ENCODE data around the gene MRI1.

Gene MRI1

GRCh38 chr19:13796301-13797057, 32.2 kb downstream of the MRI1 start:
- no peak overlapping the region for H3K14ac ChIP-seq (ENCODE audit: low read length in 2 of 2)
- H3K4me3 ChIP-seq (ENCODE audit: insufficient read depth in 1 of 2, low read depth in 1 of 2, low read length in 2 of 2): peak overlapping the region; percentile 87 to 90
- WGBS: 16% methylated on average over 10 of the region's 12 CpGs
- peaks cover 18% of the 10 kb centered on the region for H3K79me1 ChIP-seq (replicated peaks; ENCODE audit: low read length, poor library complexity, severe bottlenecking)
- H4K8ac ChIP-seq (ENCODE audit: low read length): peak overlapping the region; percentile 54
- H3K27me3 ChIP-seq (ENCODE audit: control insufficient read depth in 1 of 2, insufficient read depth in 1 of 2, low read length in 2 of 2): no peaks in the 10 kb centered on the region
- DNase-seq: peak; percentile 97
- peak overlapping the region; percentile 89 for H3K4me2 ChIP-seq (ENCODE audit: low read length, poor library complexity, severe bottlenecking)
- H3K23ac ChIP-seq (ENCODE audit: low read length in 2 of 2): peak overlapping the region in 1 of 2 experiments; percentile 53
- H3K18ac ChIP-seq (ENCODE audit: low read depth in 1 of 2, low read length in 2 of 2): peak overlapping the region in 1 of 2 experiments; percentile 11
- H3K4ac ChIP-seq (ENCODE audit: low read depth in 1 of 2, low read length in 2 of 2): peak overlapping the region; percentile 30 to 81
- H4K91ac ChIP-seq (ENCODE audit: low read length): no peak overlapping the region
- peak overlapping the region; percentile 91 for H3K9ac ChIP-seq (ENCODE audit: low read length)
- H2BK120ac ChIP-seq (ENCODE audit: low read depth, low read length): peak overlapping the region; percentile 73
- H2BK15ac ChIP-seq (ENCODE audit: low read depth, poor library complexity, severe bottlenecking): no peak overlapping the region
- H2BK5ac ChIP-seq (ENCODE audit: low read depth, low read length, poor library complexity, severe bottlenecking): no peak overlapping the region
- H3K4me1 ChIP-seq (ENCODE audit: control insufficient read depth, insufficient read depth, low read depth, low read length): peaks cover 12% of the 10 kb centered on the region
- H3K36me3 ChIP-seq (ENCODE audit: control insufficient read depth in 1 of 2, insufficient read depth in 2 of 2, low read depth in 1 of 2, low read length in 2 of 2): peaks cover 9 to 20% of the 10 kb centered on the region in 2 experiments
- no peaks in the 10 kb centered on the region for H3K9me3 ChIP-seq (ENCODE audit: control insufficient read depth, low read length)
- H2AFZ ChIP-seq (ENCODE audit: low read depth, low read length): no peak overlapping the region
- peak overlapping the region; percentile 82 for H3K27ac ChIP-seq (ENCODE audit: low read length, poor library complexity, severe bottlenecking)
- peak overlapping the region; percentile 95 for H2AK5ac ChIP-seq (ENCODE audit: low read length, severe bottlenecking)
- no peak overlapping the region for H2BK12ac ChIP-seq (ENCODE audit: low read length in 2 of 2)

- H4K8ac ChIP-seq (ENCODE audit: low read length): peak overlapping the region; percentile 67
- no peaks in the 10 kb centered on the region for H3K9me3 ChIP-seq (ENCODE audit: control insufficient read depth, low read length)
- peak overlapping the region; percentile 82 for H4K91ac ChIP-seq (ENCODE audit: low read length)
- peak overlapping the region; percentile 82 for H3K27ac ChIP-seq (ENCODE audit: low read length, poor library complexity, severe bottlenecking)
- peak overlapping the region; percentile 89 for H3K4me2 ChIP-seq (ENCODE audit: low read length, poor library complexity, severe bottlenecking)
- H3K4ac ChIP-seq (ENCODE audit: low read depth in 1 of 2, low read length in 2 of 2): peak overlapping the region in 1 of 2 experiments; percentile 81
- no peak overlapping the region for H2BK120ac ChIP-seq (ENCODE audit: low read depth, low read length)
- H2BK12ac ChIP-seq (ENCODE audit: low read length in 2 of 2): peak overlapping the region; percentile 72 to 82
- peaks cover 18% of the 10 kb centered on the region for H3K79me1 ChIP-seq (replicated peaks; ENCODE audit: low read length, poor library complexity, severe bottlenecking)
- peak overlapping the region; percentile 54 for H2BK15ac ChIP-seq (ENCODE audit: low read depth, poor library complexity, severe bottlenecking)
- H3K27me3 ChIP-seq (ENCODE audit: control insufficient read depth in 1 of 2, insufficient read depth in 1 of 2, low read length in 2 of 2): no peaks in the 10 kb centered on the region
- H2AFZ ChIP-seq (ENCODE audit: low read depth, low read length): no peak overlapping the region
- peak overlapping the region in 1 of 2 experiments; percentile 90 for H3K4me3 ChIP-seq (ENCODE audit: insufficient read depth in 1 of 2, low read depth in 1 of 2, low read length in 2 of 2)
- no peak overlapping the region for H3K18ac ChIP-seq (ENCODE audit: low read depth in 1 of 2, low read length in 2 of 2)
- peak overlapping the region; percentile 91 for H3K9ac ChIP-seq (ENCODE audit: low read length)
- peak overlapping the region in 1 of 2 experiments; percentile 4 for H3K14ac ChIP-seq (ENCODE audit: low read length in 2 of 2)
- H3K4me1 ChIP-seq (ENCODE audit: control insufficient read depth, insufficient read depth, low read depth, low read length): peaks cover 12% of the 10 kb centered on the region
- H2AK5ac ChIP-seq (ENCODE audit: low read length, severe bottlenecking): peak overlapping the region; percentile 95
- H3K23ac ChIP-seq (ENCODE audit: low read length in 2 of 2): no peak overlapping the region
- no peak for DNase-seq
- no peak overlapping the region for H2BK5ac ChIP-seq (ENCODE audit: low read depth, low read length, poor library complexity, severe bottlenecking)
- peaks cover 9 to 20% of the 10 kb centered on the region in 2 experiments for H3K36me3 ChIP-seq (ENCODE audit: control insufficient read depth in 1 of 2, insufficient read depth in 2 of 2, low read depth in 1 of 2, low read length in 2 of 2)
- 78% methylated on average over 3 of the region's 4 CpGs for WGBS
These were observed 32.7 kb downstream of the MRI1 start for GRCh38 chr19:13797058-13797440.

GRCh38 chr19:13797870-13798269, 33.5 kb downstream of the MRI1 start:
- no peak overlapping the region for H2BK5ac ChIP-seq (ENCODE audit: low read depth, low read length, poor library complexity, severe bottlenecking)
- no peaks in the 10 kb centered on the region for H3K9me3 ChIP-seq (ENCODE audit: control insufficient read depth, low read length)
- peak overlapping the region; percentile 17 for H3K9ac ChIP-seq (ENCODE audit: low read length)
- no peak overlapping the region for H3K4me2 ChIP-seq (ENCODE audit: low read length, poor library complexity, severe bottlenecking)
- H2BK120ac ChIP-seq (ENCODE audit: low read depth, low read length): no peak overlapping the region
- peak overlapping the region; percentile 50 for H2BK15ac ChIP-seq (ENCODE audit: low read depth, poor library complexity, severe bottlenecking)
- peak overlapping the region in 1 of 2 experiments; percentile 35 for H2BK12ac ChIP-seq (ENCODE audit: low read length in 2 of 2)
- no peak overlapping the region for H4K91ac ChIP-seq (ENCODE audit: low read length)
- peak overlapping the region in 1 of 2 experiments; percentile 90 for H3K4me3 ChIP-seq (ENCODE audit: insufficient read depth in 1 of 2, low read depth in 1 of 2, low read length in 2 of 2)
- H3K36me3 ChIP-seq (ENCODE audit: control insufficient read depth in 1 of 2, insufficient read depth in 2 of 2, low read depth in 1 of 2, low read length in 2 of 2): peaks cover 15 to 26% of the 10 kb centered on the region in 2 experiments
- no peak overlapping the region for H4K8ac ChIP-seq (ENCODE audit: low read length)
- no peak overlapping the region for H2AFZ ChIP-seq (ENCODE audit: low read depth, low read length)
- peaks cover 18% of the 10 kb centered on the region for H3K79me1 ChIP-seq (replicated peaks; ENCODE audit: low read length, poor library complexity, severe bottlenecking)
- no peak for DNase-seq
- no peak overlapping the region for H3K18ac ChIP-seq (ENCODE audit: low read depth in 1 of 2, low read length in 2 of 2)
- H3K4ac ChIP-seq (ENCODE audit: low read depth in 1 of 2, low read length in 2 of 2): no peak overlapping the region
- H3K14ac ChIP-seq (ENCODE audit: low read length in 2 of 2): no peak overlapping the region
- 95% methylated on average over 7 of the region's 7 CpGs for WGBS
- peaks cover 12% of the 10 kb centered on the region for H3K4me1 ChIP-seq (ENCODE audit: control insufficient read depth, insufficient read depth, low read depth, low read length)
- no peak overlapping the region for H3K27ac ChIP-seq (ENCODE audit: low read length, poor library complexity, severe bottlenecking)
- H3K23ac ChIP-seq (ENCODE audit: low read length in 2 of 2): no peak overlapping the region
- no peaks in the 10 kb centered on the region for H3K27me3 ChIP-seq (ENCODE audit: control insufficient read depth in 1 of 2, insufficient read depth in 1 of 2, low read length in 2 of 2)
- no peak overlapping the region for H2AK5ac ChIP-seq (ENCODE audit: low read length, severe bottlenecking)

GRCh38 chr19:13799669-13800068, 35.3 kb downstream of the MRI1 start:
- H2AFZ ChIP-seq (ENCODE audit: low read depth, low read length): no peak overlapping the region
- no peak for DNase-seq
- H2BK15ac ChIP-seq (ENCODE audit: low read depth, poor library complexity, severe bottlenecking): peak overlapping the region; percentile 23
- H3K23ac ChIP-seq (ENCODE audit: low read length in 2 of 2): no peak overlapping the region
- H3K4me2 ChIP-seq (ENCODE audit: low read length, poor library complexity, severe bottlenecking): no peak overlapping the region
- H3K4me1 ChIP-seq (ENCODE audit: control insufficient read depth, insufficient read depth, low read depth, low read length): peaks cover 12% of the 10 kb centered on the region
- no peak overlapping the region for H3K14ac ChIP-seq (ENCODE audit: low read length in 2 of 2)
- 95% methylated on average over 21 of the region's 22 CpGs for WGBS
- peaks cover 21% of the 10 kb centered on the region for H3K79me1 ChIP-seq (replicated peaks; ENCODE audit: low read length, poor library complexity, severe bottlenecking)
- H2BK120ac ChIP-seq (ENCODE audit: low read depth, low read length): no peak overlapping the region
- no peaks in the 10 kb centered on the region for H3K9me3 ChIP-seq (ENCODE audit: control insufficient read depth, low read length)
- no peak overlapping the region for H3K4me3 ChIP-seq (ENCODE audit: insufficient read depth in 1 of 2, low read depth in 1 of 2, low read length in 2 of 2)
- H3K9ac ChIP-seq (ENCODE audit: low read length): no peak overlapping the region
- H3K27ac ChIP-seq (ENCODE audit: low read length, poor library complexity, severe bottlenecking): no peak overlapping the region
- no peak overlapping the region for H2BK12ac ChIP-seq (ENCODE audit: low read length in 2 of 2)
- H2BK5ac ChIP-seq (ENCODE audit: low read depth, low read length, poor library complexity, severe bottlenecking): no peak overlapping the region
- H3K36me3 ChIP-seq (ENCODE audit: control insufficient read depth in 1 of 2, insufficient read depth in 2 of 2, low read depth in 1 of 2, low read length in 2 of 2): peaks cover 20 to 35% of the 10 kb centered on the region in 2 experiments
- peak overlapping the region; percentile 75 for H4K91ac ChIP-seq (ENCODE audit: low read length)
- H2AK5ac ChIP-seq (ENCODE audit: low read length, severe bottlenecking): no peak overlapping the region
- no peaks in the 10 kb centered on the region for H3K27me3 ChIP-seq (ENCODE audit: control insufficient read depth in 1 of 2, insufficient read depth in 1 of 2, low read length in 2 of 2)
- H3K4ac ChIP-seq (ENCODE audit: low read depth in 1 of 2, low read length in 2 of 2): no peak overlapping the region
- no peak overlapping the region for H4K8ac ChIP-seq (ENCODE audit: low read length)
- H3K18ac ChIP-seq (ENCODE audit: low read depth in 1 of 2, low read length in 2 of 2): no peak overlapping the region
